Epithelial cell of proximal tubule (primary cell): ENCODE results near the gene CCDC85C. TPM values are rescaled to one million over a fixed set of nuclear protein-coding genes. Genes with fewer than 3 reads are reported as not detected.

Experiments
- DNase-seq: peaks from one replicate; pipeline ENCODE4 v3.0.0-alpha.2; 2011; ENCODE audit warnings: low read depth
- H3K4me3 ChIP-seq: 2 replicates; pipeline ENCODE4 v1.5.1; 2011; ENCODE audit warnings: low read depth, mild to moderate bottlenecking, low read length
- total RNA-seq: library from RNA; depleted of rRNA; stranded (reverse); fragments of >200 nt; gene quantifications from 2 replicates; pipeline ENCODE4 v1.2.3, GENCODE V29; 2015
- TF ChIP-seq, protein P1 (sequence below): conservative IDR thresholded peaks from 2 replicates; pipeline ENCODE4 v1.5.1; 2012; ENCODE audit warnings: low read depth, mild to moderate bottlenecking, low read length

CCDC85C gene
- total RNA-seq, 1 donor from 2014 or later, result 29.6 TPM

- H3K4me3 ChIP-seq, result no peak overlapping the region
- no peak for DNase-seq
- TF ChIP-seq, protein P1, sequence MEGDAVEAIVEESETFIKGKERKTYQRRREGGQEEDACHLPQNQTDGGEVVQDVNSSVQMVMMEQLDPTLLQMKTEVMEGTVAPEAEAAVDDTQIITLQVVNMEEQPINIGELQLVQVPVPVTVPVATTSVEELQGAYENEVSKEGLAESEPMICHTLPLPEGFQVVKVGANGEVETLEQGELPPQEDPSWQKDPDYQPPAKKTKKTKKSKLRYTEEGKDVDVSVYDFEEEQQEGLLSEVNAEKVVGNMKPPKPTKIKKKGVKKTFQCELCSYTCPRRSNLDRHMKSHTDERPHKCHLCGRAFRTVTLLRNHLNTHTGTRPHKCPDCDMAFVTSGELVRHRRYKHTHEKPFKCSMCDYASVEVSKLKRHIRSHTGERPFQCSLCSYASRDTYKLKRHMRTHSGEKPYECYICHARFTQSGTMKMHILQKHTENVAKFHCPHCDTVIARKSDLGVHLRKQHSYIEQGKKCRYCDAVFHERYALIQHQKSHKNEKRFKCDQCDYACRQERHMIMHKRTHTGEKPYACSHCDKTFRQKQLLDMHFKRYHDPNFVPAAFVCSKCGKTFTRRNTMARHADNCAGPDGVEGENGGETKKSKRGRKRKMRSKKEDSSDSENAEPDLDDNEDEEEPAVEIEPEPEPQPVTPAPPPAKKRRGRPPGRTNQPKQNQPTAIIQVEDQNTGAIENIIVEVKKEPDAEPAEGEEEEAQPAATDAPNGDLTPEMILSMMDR, result no peak
Measured at GRCh38 chr14:99512571-99513182, 91.3 kb downstream of the CCDC85C start.

DNA sequence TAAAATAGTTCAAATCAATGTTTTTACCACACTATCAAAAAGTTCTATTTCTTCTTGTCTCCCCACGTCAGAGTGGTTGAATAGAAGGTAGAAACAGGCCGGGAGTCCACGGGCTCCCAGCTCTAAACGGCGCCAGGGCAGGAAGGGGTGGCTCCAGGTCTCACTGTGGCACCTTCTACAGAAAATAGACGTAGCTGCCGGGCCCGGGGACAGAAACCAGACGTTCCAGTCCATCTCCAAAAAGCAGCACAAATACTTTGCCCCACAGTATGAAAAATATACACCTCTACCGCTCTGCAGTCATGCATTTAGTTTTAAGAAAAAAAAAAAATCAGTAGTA is 91.9 kb downstream of the CCDC85C start:
- no peak overlapping the region for H3K4me3 ChIP-seq
- TF ChIP-seq, protein P1, result no peak
- no peak for DNase-seq

DNA sequence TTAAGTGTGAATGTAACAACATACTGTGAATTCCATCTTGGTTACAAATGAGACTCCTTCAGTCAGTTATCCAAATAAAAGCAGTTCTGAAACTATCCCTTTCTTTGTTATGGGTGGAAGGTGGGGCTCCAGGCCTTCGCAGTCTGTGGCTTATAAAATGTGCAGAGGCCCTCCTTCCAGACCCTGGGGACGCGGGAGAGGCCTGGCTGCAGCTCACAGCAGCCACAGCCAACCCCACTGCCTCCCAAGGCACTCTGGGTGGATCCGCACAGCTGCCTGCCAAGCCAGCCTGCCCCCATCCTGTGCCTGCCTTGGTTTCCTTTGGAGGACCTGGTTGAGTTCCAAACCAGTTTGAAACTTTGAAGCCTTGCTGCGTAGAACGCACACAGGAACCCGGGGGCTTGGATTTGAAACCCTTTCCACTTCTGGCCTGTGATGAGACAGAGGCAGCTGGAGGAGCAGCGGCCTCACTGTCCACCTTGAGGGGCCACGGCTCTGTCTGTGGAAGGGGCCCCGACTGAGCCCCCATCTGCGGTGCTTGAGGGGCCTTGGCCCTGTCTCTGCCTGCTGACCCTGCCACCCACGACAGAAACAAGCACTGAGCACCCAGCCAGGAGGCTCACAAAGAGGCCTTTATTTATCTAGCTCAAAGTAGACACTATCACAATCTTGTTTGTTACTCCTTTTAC is 92.4 kb downstream of the CCDC85C start:
- no peak for DNase-seq
- TF ChIP-seq, protein P1, result no peak
- no peak overlapping the region for H3K4me3 ChIP-seq

DNA sequence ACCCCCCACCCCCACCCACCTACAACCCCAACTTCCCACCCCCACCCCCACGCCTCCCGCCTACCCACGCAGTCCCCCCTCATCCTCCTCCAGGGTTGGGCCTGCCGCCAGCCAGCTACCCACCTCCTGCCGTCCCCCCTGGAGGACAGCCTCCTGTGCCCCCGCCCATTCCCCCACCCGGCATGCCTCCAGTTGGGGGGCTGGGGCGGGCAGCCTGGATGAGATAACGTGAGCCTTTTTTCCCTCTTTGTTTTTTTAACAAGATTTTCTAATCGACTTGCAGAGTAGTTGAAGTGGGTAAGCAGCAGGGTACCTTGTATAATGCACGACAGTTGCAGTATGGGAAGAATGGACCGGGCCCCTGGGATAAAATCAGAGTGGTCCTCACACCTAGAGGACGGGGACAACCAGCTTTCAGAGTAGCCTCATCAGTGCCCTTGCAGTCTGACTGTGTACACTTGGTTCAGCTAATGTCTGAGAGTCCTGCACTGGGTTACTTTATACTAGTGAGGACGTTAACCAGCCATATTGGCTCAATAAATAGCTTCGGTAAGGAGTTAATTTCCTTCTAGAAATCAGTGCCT is 93.4 kb downstream of the CCDC85C start:
- DNase-seq, result no peak
- TF ChIP-seq, protein P1, result no peak
- no peak overlapping the region for H3K4me3 ChIP-seq

GRCh38 chr14:99509871-99510555 is 94.0 kb downstream of the CCDC85C start:
- DNase-seq, result no peak
- TF ChIP-seq, protein P1, result no peak
- no peak overlapping the region for H3K4me3 ChIP-seq

DNA sequence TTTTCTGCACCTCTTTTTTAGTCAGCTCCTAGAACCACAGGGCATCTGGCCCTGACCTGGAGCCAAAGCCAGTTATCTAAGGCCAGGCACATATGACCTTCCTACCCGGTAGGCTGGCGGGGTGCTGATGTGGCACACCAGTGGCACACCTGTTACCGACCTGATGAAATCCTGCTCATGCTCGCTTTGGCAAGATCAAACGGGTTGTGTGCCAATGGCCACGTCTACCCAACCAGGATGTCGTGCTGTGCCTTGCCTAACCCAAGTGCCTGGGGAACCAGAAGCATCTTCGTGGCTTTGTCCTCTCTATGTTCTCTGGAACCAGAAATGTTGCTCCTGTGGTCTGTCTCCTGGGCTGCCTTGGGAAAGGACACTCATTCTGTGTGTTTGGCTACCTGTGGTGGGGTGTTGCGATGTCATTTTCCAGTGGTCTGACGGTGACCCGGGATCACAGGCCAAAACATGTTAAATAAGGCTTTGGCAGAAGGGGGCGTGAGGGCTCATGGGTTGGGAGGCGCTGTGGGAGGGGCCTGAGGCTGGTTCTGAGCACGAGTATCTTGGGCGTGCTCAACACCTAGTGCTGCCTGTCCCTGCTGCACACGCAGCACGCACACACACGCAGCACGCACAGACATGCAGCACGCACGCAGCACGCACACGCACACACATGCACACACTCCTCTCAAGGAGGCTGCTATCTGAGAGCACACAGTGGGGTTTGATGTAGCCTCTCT is 94.9 kb downstream of the CCDC85C start:
- DNase-seq, result no peak

More for the DNA sequence above, 94.9 kb downstream of the CCDC85C start:
- TF ChIP-seq, protein P1, result no peak
- no peak overlapping the region for H3K4me3 ChIP-seq
